SU-DHL-6 (cell line): ENCODE measurements around the gene RHEB.

ENCODE experiments used
- CTCF ChIP-seq: fragments of 200-600 bp; sonication (generic); IDR thresholded peaks from one replicate; pipeline ENCODE4 v1.5.1; 2017; ENCODE audit warnings: antibody characterized with exemption, mild to moderate bottlenecking, low read length, moderate library complexity; ENCODE audit not compliant: insufficient read depth, poor library complexity, severe bottlenecking
- EZH2phosphoT487 ChIP-seq: fragments of 200-600 bp; sonication (generic), shearing (Covaris generic); conservative IDR thresholded peaks from 2 replicates; pipeline ENCODE4 v1.6.1; 2018; ENCODE audit warnings: mild to moderate bottlenecking, antibody characterized with exemption, low read length, moderate library complexity, mixed read lengths

- TF ChIP-seq CTCF = no peak
- TF ChIP-seq EZH2phosphoT487 = no peak
Observed at GRCh38 chr7:151558575-151558974, 38.9 kb upstream of the RHEB start.
